ENCODE data around the gene CD99L2. TPM values are rescaled to one million over a fixed set of nuclear protein-coding genes. Genes with fewer than 3 reads are reported as not detected.
"Not testable (repeated sequence)": the region's sequence is repeated elsewhere in the genome, so short reads cannot be mapped to it uniquely, and the experiment has no call there.

CD99L2 gene
- total RNA-seq, 2 donors from 2014 or later: 12.4 to 18.3 TPM

- Mint-ChIP-seq H3K4me1 (ENCODE audit: low read depth) (no peaks in the 10 kb centered on the region), H3K36me3 (ENCODE audit: insufficient read depth in 2 of 2) (no peaks in the 10 kb centered on the region), H3K9me3 (no peaks in the 10 kb centered on the region), H3K4me3 (no peak overlapping the region), H3K27ac (no peak overlapping the region), H3K27me3 (ENCODE audit: low read depth) (no peaks in the 10 kb centered on the region)
- no peak for ATAC-seq (replicated peaks in 1 of 2)
- no peak for DNase-seq
These were observed 12.1 kb downstream of the CD99L2 start for GRCh38 chrX:150886381-150886780.

DNA sequence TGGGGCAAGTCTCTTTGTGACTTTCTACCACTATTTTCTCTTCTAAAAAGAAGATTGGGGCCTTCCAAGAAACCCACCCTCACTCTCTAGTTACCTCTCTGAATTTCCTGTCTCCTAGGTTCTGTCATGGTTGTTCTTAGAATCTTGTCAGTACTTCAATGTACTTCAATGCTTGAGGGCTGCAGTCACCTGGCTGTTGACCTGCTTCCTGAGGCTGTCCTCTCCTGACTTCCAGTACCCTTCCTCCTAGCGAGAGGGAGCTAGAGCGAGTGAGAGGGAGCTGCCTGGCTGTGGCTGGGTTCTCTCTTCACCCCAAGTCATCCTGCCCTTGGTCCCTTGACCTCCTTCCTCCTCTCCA is 17.7 kb downstream of the CD99L2 start:
- H3K27me3 Mint-ChIP-seq (ENCODE audit: low read depth): peaks cover 8% of the 10 kb centered on the region
- ATAC-seq (replicated peaks in 1 of 2): peak in 1 of 2 donors; percentile 34
- no peak for DNase-seq
- H3K4me3 Mint-ChIP-seq: peak overlapping the region; percentile 23 to 37
- H3K9me3 Mint-ChIP-seq: peaks cover 2 to 3% of the 10 kb centered on the region in 2 donors
- peaks cover 21% of the 10 kb centered on the region for H3K4me1 Mint-ChIP-seq (ENCODE audit: low read depth)
- peaks cover 3 to 13% of the 10 kb centered on the region in 2 donors for H3K36me3 Mint-ChIP-seq (ENCODE audit: insufficient read depth in 2 of 2)
- peak overlapping the region; percentile 94 for H3K27ac Mint-ChIP-seq

GRCh38 chrX:150879855-150880807 is 18.3 kb downstream of the CD99L2 start:
- H3K4me3 Mint-ChIP-seq: peak overlapping the region in 1 of 2 donors; percentile 37
- DNase-seq: peak in 1 of 2 donors; percentile 4
- peaks cover 10% of the 10 kb centered on the region for H3K27me3 Mint-ChIP-seq (ENCODE audit: low read depth)
- peaks cover 27% of the 10 kb centered on the region for H3K4me1 Mint-ChIP-seq (ENCODE audit: low read depth)
- peaks cover 4 to 8% of the 10 kb centered on the region in 2 donors for H3K9me3 Mint-ChIP-seq
- H3K36me3 Mint-ChIP-seq (ENCODE audit: insufficient read depth in 2 of 2): peaks cover 9 to 20% of the 10 kb centered on the region in 2 donors
- ATAC-seq (replicated peaks in 1 of 2): peak; percentile 96 to 97
- peak overlapping the region; percentile 94 for H3K27ac Mint-ChIP-seq

DNA sequence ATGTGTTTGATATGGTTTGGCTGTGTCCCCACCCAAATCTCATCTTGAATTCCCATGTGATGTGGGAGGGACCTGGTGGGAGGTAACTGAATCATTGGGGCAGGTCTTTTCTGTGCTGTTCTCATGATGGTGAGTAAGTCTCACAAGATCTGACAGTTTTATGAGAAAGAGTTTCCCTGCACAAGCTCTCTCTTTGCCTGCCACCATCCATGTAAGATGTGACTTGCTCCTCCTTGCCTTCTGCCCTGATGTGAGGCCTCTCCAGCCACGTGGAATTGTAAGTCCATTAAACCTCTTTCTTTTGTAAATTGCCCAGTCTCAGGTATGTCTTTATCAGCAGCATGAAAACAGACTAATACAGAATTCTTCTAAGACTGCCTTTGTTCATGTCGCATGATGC is 22.8 kb downstream of the CD99L2 start:
- H3K27ac Mint-ChIP-seq; H3K4me3 Mint-ChIP-seq; H3K9me3 Mint-ChIP-seq; DNase-seq; ATAC-seq (replicated peaks in 1 of 2): not testable (repeated sequence)
- H3K4me1 Mint-ChIP-seq (ENCODE audit: low read depth): peaks cover 56% of the 10 kb centered on the region
- peaks cover 12 to 23% of the 10 kb centered on the region in 2 donors for H3K36me3 Mint-ChIP-seq (ENCODE audit: insufficient read depth in 2 of 2)
- H3K27me3 Mint-ChIP-seq (ENCODE audit: low read depth): peaks cover 10% of the 10 kb centered on the region

- Mint-ChIP-seq H3K27ac (no peak overlapping the region), H3K27me3 (ENCODE audit: low read depth) (peaks cover 10% of the 10 kb centered on the region), H3K36me3 (ENCODE audit: insufficient read depth in 2 of 2) (peaks cover 12 to 23% of the 10 kb centered on the region in 2 donors), H3K4me3 (no peak overlapping the region), H3K9me3 (peaks cover 8% of the 10 kb centered on the region in 2 donors), H3K4me1 (ENCODE audit: low read depth) (peaks cover 45% of the 10 kb centered on the region)
- ATAC-seq (replicated peaks in 1 of 2) (no peak), DNase-seq (no peak)
These were observed 24.0 kb downstream of the CD99L2 start for GRCh38 chrX:150874448-150874847.

DNA sequence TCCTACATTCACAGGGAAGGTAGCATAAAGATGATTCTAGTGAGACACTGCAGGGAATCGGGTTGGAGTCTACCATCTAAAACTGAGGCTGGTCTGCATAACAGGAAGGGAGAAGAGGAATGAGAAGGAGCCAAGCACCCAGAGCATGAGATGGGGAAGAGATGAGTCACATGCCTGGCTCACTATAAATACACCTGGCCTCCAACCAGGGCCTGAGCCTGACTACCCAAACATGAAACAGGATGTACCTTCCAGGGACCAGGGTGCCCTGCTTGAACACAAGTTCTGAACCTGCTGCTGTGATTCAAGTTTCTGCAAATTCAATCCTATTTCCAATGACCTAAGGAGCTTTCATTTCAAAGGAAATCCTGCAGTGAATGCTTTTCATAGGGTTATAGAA is 24.9 kb downstream of the CD99L2 start:
- ATAC-seq (replicated peaks in 1 of 2) (peak; percentile 51 to 62), DNase-seq (no peak)
- H3K36me3 Mint-ChIP-seq (ENCODE audit: insufficient read depth in 2 of 2): peaks cover 10 to 23% of the 10 kb centered on the region in 2 donors
- H3K4me1 Mint-ChIP-seq (ENCODE audit: low read depth): peaks cover 41% of the 10 kb centered on the region
- H3K4me3 Mint-ChIP-seq: peak overlapping the region in 1 of 2 donors; percentile 5
- H3K27ac Mint-ChIP-seq: peak overlapping the region; percentile 17
- peaks cover 8% of the 10 kb centered on the region in 2 donors for H3K9me3 Mint-ChIP-seq
- peaks cover 10% of the 10 kb centered on the region for H3K27me3 Mint-ChIP-seq (ENCODE audit: low read depth)

DNA sequence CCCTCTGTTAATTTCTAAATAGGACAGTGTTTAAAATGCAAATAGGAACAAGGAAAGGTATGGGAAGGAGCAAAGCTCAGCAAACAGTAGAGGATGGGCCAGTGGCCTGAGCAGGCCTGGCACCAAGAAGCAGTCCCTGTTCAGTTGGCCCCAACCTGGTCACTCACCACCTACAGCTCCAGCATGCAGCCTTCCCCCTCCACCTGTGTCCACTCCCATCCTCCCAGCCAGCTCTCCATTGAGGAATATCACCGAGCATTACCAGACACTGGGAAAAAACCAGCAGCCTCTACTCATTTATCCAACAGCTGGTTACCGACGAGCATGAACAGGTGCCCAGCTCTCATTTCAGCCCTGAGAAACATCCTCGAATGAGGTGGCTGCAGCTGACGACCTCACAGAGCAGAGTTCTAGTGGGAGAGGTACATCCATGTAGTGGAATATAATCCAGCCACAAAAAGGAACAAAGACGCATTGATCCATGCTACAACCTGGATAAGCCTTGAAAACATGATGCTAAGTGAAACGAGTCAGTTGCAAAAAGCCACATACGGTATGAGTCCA is 25.6 kb downstream of the CD99L2 start:
- no peak for ATAC-seq (replicated peaks in 1 of 2)
- Mint-ChIP-seq H3K4me1 (ENCODE audit: low read depth) (peaks cover 45% of the 10 kb centered on the region), H3K36me3 (ENCODE audit: insufficient read depth in 2 of 2) (peaks cover 10 to 20% of the 10 kb centered on the region in 2 donors), H3K27ac (no peak overlapping the region), H3K9me3 (peaks cover 8% of the 10 kb centered on the region in 2 donors), H3K27me3 (ENCODE audit: low read depth) (peaks cover 10% of the 10 kb centered on the region), H3K4me3 (no peak overlapping the region)
- DNase-seq: no peak

DNA sequence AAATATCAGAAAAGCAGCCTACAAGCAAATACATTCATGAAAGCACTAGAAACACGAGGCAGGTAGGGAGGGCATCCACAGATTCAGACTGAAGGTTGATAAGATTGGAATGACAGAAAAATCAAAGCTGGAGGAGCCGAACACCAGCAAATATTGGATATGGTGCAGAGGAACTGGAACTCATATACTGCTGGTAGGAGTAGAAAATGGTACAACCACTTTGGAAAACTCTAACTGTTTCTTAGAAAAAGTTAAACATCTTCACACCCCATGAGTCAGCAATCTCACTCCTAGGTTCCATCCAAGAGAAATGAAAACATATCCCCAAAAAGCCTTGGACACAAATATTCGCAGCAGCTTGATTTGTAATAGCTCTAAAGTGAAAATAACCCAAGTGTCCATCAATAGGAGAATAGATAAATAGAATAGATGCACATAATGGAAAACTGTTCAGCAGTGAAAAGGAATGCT is 27.1 kb downstream of the CD99L2 start:
- peaks cover 45% of the 10 kb centered on the region for H3K4me1 Mint-ChIP-seq (ENCODE audit: low read depth)
- peak overlapping the region; percentile 1 for H3K27ac Mint-ChIP-seq
- H3K36me3 Mint-ChIP-seq (ENCODE audit: insufficient read depth in 2 of 2): peaks cover 10 to 16% of the 10 kb centered on the region in 2 donors
- H3K27me3 Mint-ChIP-seq (ENCODE audit: low read depth): peaks cover 8% of the 10 kb centered on the region
- no peak for DNase-seq
- ATAC-seq (replicated peaks in 1 of 2): no peak
- H3K9me3 Mint-ChIP-seq: peaks cover 8% of the 10 kb centered on the region in 2 donors
- no peak overlapping the region for H3K4me3 Mint-ChIP-seq

DNA sequence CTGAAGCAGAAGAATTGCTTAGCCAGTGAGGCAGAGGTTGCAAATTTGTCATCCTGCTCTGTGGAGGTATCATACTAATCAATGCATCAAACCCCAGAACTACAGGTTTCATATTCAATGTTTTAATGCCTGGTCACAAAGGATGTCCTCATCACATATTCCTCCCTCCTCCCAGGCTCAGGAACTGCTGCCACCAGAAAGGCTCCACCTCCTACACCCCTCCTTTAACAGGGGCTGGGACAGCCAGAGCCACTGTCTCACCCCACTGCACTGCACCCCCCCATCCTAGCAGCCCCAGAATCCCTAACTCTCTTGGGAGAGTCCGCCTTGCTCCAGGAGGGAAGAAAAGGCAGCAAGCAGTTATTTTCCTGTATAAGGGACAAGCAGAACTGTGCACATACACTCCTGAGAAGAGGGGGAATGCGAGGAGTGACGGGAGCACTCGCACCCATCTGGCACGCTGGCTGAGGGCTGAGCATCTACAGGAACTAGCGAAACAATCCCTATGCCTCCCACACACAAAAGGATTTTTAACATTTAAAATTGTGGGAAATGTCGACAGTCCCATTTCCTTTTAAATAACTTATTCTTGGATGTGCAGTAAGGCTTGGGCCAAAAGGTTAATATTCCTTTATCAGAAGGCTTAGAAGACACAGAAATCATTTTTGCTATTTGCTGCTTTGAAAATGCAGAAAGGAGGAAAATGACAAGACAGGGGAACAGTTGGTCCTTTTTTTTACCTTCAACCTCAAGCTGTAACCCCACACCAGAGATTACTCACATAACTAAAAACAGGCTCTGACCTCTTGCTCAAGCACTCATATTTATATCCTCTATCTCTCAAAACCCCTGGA is 27.8 kb downstream of the CD99L2 start:
- peaks cover 42% of the 10 kb centered on the region for H3K4me1 Mint-ChIP-seq (ENCODE audit: low read depth)
- H3K27ac Mint-ChIP-seq: peak overlapping the region; percentile 1
- ATAC-seq (replicated peaks in 1 of 2): no peak
- DNase-seq: no peak
- no peak overlapping the region for H3K4me3 Mint-ChIP-seq
- peaks cover 6% of the 10 kb centered on the region in 2 donors for H3K9me3 Mint-ChIP-seq
- H3K27me3 Mint-ChIP-seq (ENCODE audit: low read depth): peaks cover 2% of the 10 kb centered on the region
- H3K36me3 Mint-ChIP-seq (ENCODE audit: insufficient read depth in 2 of 2): peaks cover 8 to 9% of the 10 kb centered on the region in 2 donors

- H3K27me3 Mint-ChIP-seq (ENCODE audit: low read depth): no peaks in the 10 kb centered on the region
- peaks cover 3 to 4% of the 10 kb centered on the region in 2 donors for H3K36me3 Mint-ChIP-seq (ENCODE audit: insufficient read depth in 2 of 2)
- ATAC-seq (replicated peaks in 1 of 2) (no peak), DNase-seq (no peak)
- H3K9me3 Mint-ChIP-seq: peaks cover 0 to 5% of the 10 kb centered on the region in 2 donors
- peaks cover 35% of the 10 kb centered on the region for H3K4me1 Mint-ChIP-seq (ENCODE audit: low read depth)
- no peak overlapping the region for H3K27ac Mint-ChIP-seq
- H3K4me3 Mint-ChIP-seq: no peak overlapping the region
These were observed 28.4 kb downstream of the CD99L2 start for GRCh38 chrX:150870029-150870428.

- Mint-ChIP-seq H3K36me3 (ENCODE audit: insufficient read depth in 2 of 2) (peaks cover 3 to 4% of the 10 kb centered on the region in 2 donors), H3K27ac (no peak overlapping the region), H3K4me1 (ENCODE audit: low read depth) (peaks cover 31% of the 10 kb centered on the region), H3K4me3 (no peak overlapping the region), H3K9me3 (peaks cover 0 to 5% of the 10 kb centered on the region in 2 donors), H3K27me3 (ENCODE audit: low read depth) (no peaks in the 10 kb centered on the region)
- ATAC-seq (replicated peaks in 1 of 2) (no peak), DNase-seq (no peak)
These were observed 29.0 kb downstream of the CD99L2 start for GRCh38 chrX:150869450-150869849.

DNA sequence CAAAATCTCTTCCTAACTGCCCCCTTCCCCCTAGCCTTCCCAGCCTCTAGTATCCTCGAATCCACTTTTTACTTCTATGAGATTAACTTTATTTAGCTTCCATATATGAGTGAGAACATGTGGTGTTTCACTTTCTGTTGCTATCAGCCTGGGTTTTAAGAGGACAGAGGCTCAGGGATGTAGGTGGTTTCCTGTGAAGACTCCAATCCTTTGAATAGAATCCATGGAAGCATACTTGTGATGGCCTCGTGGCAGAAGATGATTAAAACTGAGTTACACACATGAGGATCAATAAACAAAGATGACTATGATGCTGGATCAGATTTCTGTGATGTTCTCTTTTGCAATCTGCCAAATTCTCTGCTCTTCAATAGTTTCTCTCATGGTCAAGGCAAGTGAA is 29.8 kb downstream of the CD99L2 start:
- peaks cover 0 to 1% of the 10 kb centered on the region in 2 donors for H3K9me3 Mint-ChIP-seq
- DNase-seq: no peak
- H3K36me3 Mint-ChIP-seq (ENCODE audit: insufficient read depth in 2 of 2): peaks cover 0 to 2% of the 10 kb centered on the region in 2 donors
- no peak for ATAC-seq (replicated peaks in 1 of 2)
- peaks cover 25% of the 10 kb centered on the region for H3K4me1 Mint-ChIP-seq (ENCODE audit: low read depth)
- H3K27ac Mint-ChIP-seq: no peak overlapping the region
- no peaks in the 10 kb centered on the region for H3K27me3 Mint-ChIP-seq (ENCODE audit: low read depth)
- H3K4me3 Mint-ChIP-seq: no peak overlapping the region

All from activated T-cell treated with anti-CD3 and anti-CD28 coated beads, Interleukin-2, amount 50 U/mL, for 72 hours (primary cell).